IMR-90 (cell line): ENCODE results near the gene PKIG. TPM values are rescaled to one million over a fixed set of nuclear protein-coding genes. Genes with fewer than 3 reads are reported as not detected.

ENCODE experiments used
- ATAC-seq: fragments of 200-7000 bp; cut with Tn5 transposase; 2 replicates; pipeline ENCODE4 v1.9.1; 2020; ENCODE audit warnings: low read depth, mild to moderate bottlenecking, moderate library complexity
- BruUV-seq: library from RNA; stranded (reverse); fragments of 400-500 nt; replicated peaks from 2 replicates; lab custom pipeline; 2021; lab: Mats Ljungman, UMichigan
- CTCF ChIA-PET: fragments of 300-600 bp; formaldehyde crosslinking; extraction: SDS; loops from one replicate; lab custom pipeline; 2021; ENCODE audit warnings: antibody characterized with exemption; lab: Yijun Ruan, JAX
- POLR2A ChIA-PET: fragments of 300-600 bp; sonication (Branson Sonifier 250); formaldehyde crosslinking; loops from one replicate; lab custom pipeline; 2022; ENCODE audit warnings: antibody characterized with exemption; ENCODE audit not compliant: unreplicated experiment; lab: Charles Lee
- DNase-seq: peaks from one replicate; pipeline ENCODE4 v3.0.0; 2013
- H2AFZ ChIP-seq: replicated peaks from 2 replicates; pipeline ENCODE3; 2013; ENCODE audit warnings: low read length, mild to moderate bottlenecking; ENCODE audit not compliant: poor library complexity
- H2AK5ac ChIP-seq: 2 replicates; pipeline ENCODE4 v1.6.1; 2013; ENCODE audit warnings: low read depth, low read length, inconsistent platforms
- H2AK9ac ChIP-seq: replicated peaks from 2 replicates; pipeline ENCODE3; 2013; ENCODE audit warnings: mild to moderate bottlenecking, low read depth, low read length, moderate library complexity; ENCODE audit not compliant: poor library complexity
- H2BK120ac ChIP-seq: 2 replicates; pipeline ENCODE4 v1.6.1; 2013; ENCODE audit warnings: low read depth, low read length, inconsistent platforms
- H2BK15ac ChIP-seq: 3 replicates; pipeline ENCODE4 v1.6.1; 2013; ENCODE audit warnings: low read depth, low read length, inconsistent platforms
- H2BK20ac ChIP-seq: 2 replicates; pipeline ENCODE4 v1.6.1; 2013; ENCODE audit warnings: low read depth, mild to moderate bottlenecking, inconsistent platforms, low read length, moderate library complexity
- H2BK5ac ChIP-seq: 2 replicates; pipeline ENCODE4 v1.6.1; 2013; ENCODE audit warnings: mild to moderate bottlenecking, low read depth, low read length, inconsistent platforms; ENCODE audit not compliant: poor library complexity, severe bottlenecking
- H3K14ac ChIP-seq: replicated peaks from 2 replicates; pipeline ENCODE4 v1.6.1; 2013; ENCODE audit warnings: low read depth, low read length, inconsistent platforms
- H3K18ac ChIP-seq: 2 replicates; pipeline ENCODE4 v1.6.1; 2013; ENCODE audit warnings: low read depth, low read length, control low read depth
- H3K23ac ChIP-seq: 2 replicates; pipeline ENCODE4 v1.6.1; 2013; ENCODE audit warnings: low read depth, low read length, inconsistent platforms
- H3K27ac ChIP-seq: 2 replicates; pipeline ENCODE4 v1.5.1; 2013; ENCODE audit warnings: mild to moderate bottlenecking, control low read depth, low read length; ENCODE audit not compliant: insufficient read depth
- H3K27me3 ChIP-seq: 2 replicates; pipeline ENCODE4 v1.6.1; 2013; ENCODE audit warnings: low read length; ENCODE audit not compliant: control insufficient read depth, insufficient read depth
- H3K36me3 ChIP-seq: 2 replicates; pipeline ENCODE4 v1.6.1; 2013; ENCODE audit warnings: low read length, mixed read lengths; ENCODE audit not compliant: control insufficient read depth, insufficient read depth
- H3K4ac ChIP-seq: 2 replicates; pipeline ENCODE4 v1.6.1; 2013; ENCODE audit warnings: low read depth, low read length, inconsistent platforms
- H3K4me1 ChIP-seq: 2 replicates; pipeline ENCODE4 v1.6.1; 2013; ENCODE audit warnings: low read length, mixed read lengths; ENCODE audit not compliant: control insufficient read depth, insufficient read depth
- H3K4me2 ChIP-seq: 2 replicates; pipeline ENCODE4 v1.6.1; 2013; ENCODE audit warnings: low read depth, mild to moderate bottlenecking, control low read depth, low read length, moderate library complexity
- H3K4me3 ChIP-seq: 2 replicates; pipeline ENCODE4 v1.5.1; 2013; ENCODE audit warnings: low read depth, mild to moderate bottlenecking, control low read depth, low read length, moderate library complexity; ENCODE audit not compliant: insufficient read depth
- H3K56ac ChIP-seq: 2 replicates; pipeline ENCODE4 v1.6.1; 2013; ENCODE audit warnings: low read length, inconsistent platforms; ENCODE audit not compliant: insufficient read depth; ENCODE audit errors: extremely low read depth
- H3K79me1 ChIP-seq, 2 experiments: 2 replicates each; pipeline ENCODE4 v1.6.1; 2013; ENCODE audit warnings: low read length in 2 of 2, inconsistent platforms in 1 of 2, low read depth in 1 of 2
- H3K9ac ChIP-seq: 2 replicates; pipeline ENCODE4 v1.6.1; 2013; ENCODE audit warnings: low read depth, low read length, control low read depth
- H3K9me1 ChIP-seq: 2 replicates; pipeline ENCODE4 v1.6.1; 2013; ENCODE audit warnings: low read length, inconsistent platforms; ENCODE audit not compliant: insufficient read depth
- H3K9me3 ChIP-seq: 2 replicates; pipeline ENCODE4 v1.6.1; 2013; ENCODE audit warnings: low read length; ENCODE audit not compliant: control insufficient read depth, insufficient read depth
- H4K20me1 ChIP-seq: 2 replicates; pipeline ENCODE4 v1.6.1; 2013; ENCODE audit warnings: low read length, inconsistent platforms; ENCODE audit not compliant: insufficient read depth
- H4K5ac ChIP-seq: 2 replicates; pipeline ENCODE4 v1.6.1; 2013; ENCODE audit warnings: mild to moderate bottlenecking, low read depth, low read length, control low read depth
- H4K8ac ChIP-seq, 2 experiments: 2 replicates each; pipeline ENCODE4 v1.6.1; 2013; ENCODE audit warnings: low read depth in 2 of 2, low read length in 2 of 2, control low read depth in 1 of 2, inconsistent platforms in 1 of 2
- H4K91ac ChIP-seq: 2 replicates; pipeline ENCODE4 v1.6.1; 2013; ENCODE audit warnings: low read depth, low read length, inconsistent platforms; ENCODE audit not compliant: insufficient read depth
- MAFK ChIP-seq: IDR thresholded peaks from 2 replicates; pipeline ENCODE4 v1.6.1; 2012; ENCODE audit warnings: low read depth, low read length, improper control_type of control experiment
- POLR2A ChIP-seq: IDR thresholded peaks from 2 replicates; pipeline ENCODE4 v1.6.1; 2012; ENCODE audit warnings: mild to moderate bottlenecking, low read depth, low read length
- WGBS, 2 experiments: methylation state at CpG; one replicate each; pipeline versions ENCODE4 v1.1.5 to v1.1.7; 2013; ENCODE audit warnings: missing lambda C conversion rate in 2 of 2; ENCODE audit not compliant: insufficient read length in 1 of 2; ENCODE audit errors: extremely low coverage in 2 of 2; 5-methylcytosine and 5-hydroxymethylcytosine counted together
- dilution Hi-C: fragments of 300-500 bp; cut with HindIII; formaldehyde crosslinking; loops from one replicate; pipeline ENCODE4 v1.14.3; 2018; ENCODE audit warnings: low sequenced_read_pairs; ENCODE audit not compliant: unreplicated experiment
- in situ Hi-C: fragments of 300-500 bp; cut with MboI; formaldehyde crosslinking; loops from 3 replicates; pipeline ENCODE4 v1.14.3; 2019; ENCODE audit warnings: low sequenced_read_pairs, inconsistent platforms, mixed read lengths
- intact Hi-C: fragments of 100-400 bp; cut with micrococcal nuclease; formaldehyde crosslinking; loops from 2 replicates; pipeline ENCODE4 v1.10.0; 2022
- polyA plus RNA-seq, 3 experiments: library from polyadenylated mRNA; depleted of rRNA; stranded (reverse); fragments of >200 nt; gene quantifications; 2 replicates each; pipeline ENCODE4 v1.2.3, GENCODE V29; 2012; ENCODE audit warnings: low replicate concordance in 1 of 3
- total RNA-seq: library from RNA; depleted of rRNA; stranded (reverse); fragments of >200 nt; gene quantifications from 2 replicates; pipeline ENCODE4 v1.2.3, GENCODE V29; 2012

Gene PKIG
- total and polyA plus RNA-seq, 2 of the 4 experiments (the other 2 are of a cell fraction), result 78.3 to 89.6 TPM

DNA sequence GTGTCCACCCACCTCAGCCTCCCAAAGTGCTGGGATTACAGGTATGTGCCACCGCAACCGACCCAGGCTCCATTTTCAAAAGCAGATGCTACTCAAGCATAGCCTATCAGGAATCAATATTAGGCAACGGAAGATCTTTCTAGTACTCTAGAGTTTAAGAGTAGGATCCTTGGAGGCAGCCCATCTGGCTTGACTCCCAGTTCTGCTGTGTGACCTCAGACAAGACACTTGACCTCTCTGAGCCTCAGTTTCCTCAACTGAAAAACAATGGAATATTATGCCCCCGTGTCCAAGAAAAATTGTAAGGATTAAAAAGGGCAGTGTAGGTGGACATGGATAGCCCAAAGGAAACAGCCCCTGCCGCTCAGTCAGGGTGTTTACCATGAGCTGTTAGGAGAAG, 54.7 kb downstream of the PKIG start:
- no peak for DNase-seq
- Histone ChIP-seq H2AK9ac (no peak overlapping the region), H3K27ac (no peak overlapping the region), H3K9me1 (0 out of 2 replicates have a peak, but pooled peaks cover 2% of the 10 kb centered on the region), H2BK120ac (no peak overlapping the region), H3K14ac (no peak overlapping the region), H3K18ac (no peak overlapping the region), H3K27me3 (no peaks in the 10 kb centered on the region), H3K36me3 (0 out of 2 replicates have a peak, but pooled peaks cover 2% of the 10 kb centered on the region), H3K23ac (no peak overlapping the region), H3K9ac (no peak overlapping the region), H4K20me1 (no peaks in the 10 kb centered on the region), H3K9me3 (peaks cover 4% of the 10 kb centered on the region), H3K4me2 (no peak overlapping the region), H4K91ac (no peak overlapping the region), H2AK5ac (no peak overlapping the region), H2BK20ac (no peak overlapping the region), H3K56ac (no peak overlapping the region), H4K5ac (no peak overlapping the region), H3K4me3 (no peak overlapping the region), H2BK5ac (no peak overlapping the region), H3K4ac (no peak overlapping the region), H2BK15ac (no peak overlapping the region), H2AFZ (no peak overlapping the region), H3K4me1 (peaks cover 2% of the 10 kb centered on the region), H3K79me1 (no peaks in the 10 kb centered on the region), H4K8ac (no peak overlapping the region)
- WGBS, 2 experiments, result 83% methylated on average over 1 of the region's 5 CpGs; no CpG with 5 or more reads in 1 of the 2 experiments
- no peak for ATAC-seq
- CTCF ChIA-PET, result no interaction called here
- in situ Hi-C loops (no loop called here), dilution Hi-C loops (no loop called here), intact Hi-C loops (no loop called here)
- no TSS peak for BruUV-seq
- POLR2A ChIA-PET, result no interaction called here
- TF ChIP-seq POLR2A (no peak), MAFK (no peak)
